ENCODE data around the gene TUBA1A. TPM values are rescaled to one million over a fixed set of nuclear protein-coding genes. Genes with fewer than 3 reads are reported as not detected.
A peak's percentile ranks its signal among the peaks of the same experiment; 100 is the strongest.

The TUBA1A gene
- polyA plus RNA-seq, 2 of the 4 experiments (the other 2 are of a cell fraction) = 163 to 222 TPM

DNA sequence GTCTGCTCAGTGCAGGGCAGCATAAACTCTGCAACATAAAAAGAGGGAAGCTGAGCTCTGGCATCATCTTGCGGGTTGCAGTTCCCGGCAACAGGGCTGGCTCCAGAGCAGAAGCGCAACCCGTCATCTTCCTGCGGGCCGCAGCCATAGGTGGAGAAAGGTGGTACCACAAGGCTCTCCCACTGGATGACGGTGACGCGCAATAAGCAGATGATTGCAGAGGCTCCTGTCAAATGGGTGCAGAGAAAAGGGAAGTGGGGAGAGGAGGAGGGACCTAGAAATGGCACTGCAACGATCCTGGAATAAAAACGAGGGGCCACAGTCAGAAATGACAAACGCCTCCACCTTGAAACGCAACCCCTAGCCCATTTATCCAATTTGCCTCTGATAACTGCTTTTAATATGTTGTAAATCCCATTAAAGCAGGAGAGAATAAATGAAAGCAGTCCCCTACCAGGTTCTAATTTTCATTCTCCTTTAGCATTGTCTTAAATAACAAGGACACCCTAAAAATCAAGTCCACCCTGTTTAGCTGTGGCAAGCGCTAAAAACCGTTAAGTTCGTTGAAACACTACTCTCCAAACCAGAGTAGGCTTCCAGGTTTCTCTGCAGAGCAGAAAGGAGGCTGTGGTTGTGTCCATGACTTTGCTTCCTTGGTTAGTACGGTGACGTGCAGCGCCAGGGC lies 45.1 kb upstream of the TUBA1A start:
- no peak for ATAC-seq
- POLR2A ChIA-PET = interaction anchor here (1.0 to 3.1 kb wide), 4 partner anchors 32 to 103 kb away, joined by 3 to 45 read pairs (median 12); partner anchors contain the start of genes TUBA1A and TUBA1B
- Histone ChIP-seq H3K27ac (peak overlapping the region; percentile 87 to 92), H3K4me2 (peak overlapping the region; percentile 68), H3K4me3 (no peak overlapping the region; the same call in 2 of the 3 replicates), H3K4me1 (peaks cover 3% of the 10 kb centered on the region; the same call in 1 of the 3 replicates), H3K9me3 (no peaks in the 10 kb centered on the region)
- FAIRE-seq = no peak
- CTCF ChIA-PET = interaction anchor here (0.6 to 6.9 kb wide), 18 partner anchors 10 to 153 kb away, joined by 3 to 64 read pairs (median 5); partner anchors contain the start of genes TUBA1A and TUBA1B
- WGBS (ENCODE audit: missing lambda C conversion rate) = 71% methylated on average over 19 of the region's 19 CpGs
- TF ChIP-seq TP53 (CRISPR knock-in tag; IDR thresholded peaks at IDR 0.05) (peak; percentile 76; the same call in 1 of the 2 replicates), RAD21 (conservative IDR thresholded peaks at IDR 0.05 in 1 of 2, IDR thresholded peaks at IDR 0.05 in 1 of 2) (no peak)
- DNase-seq (ENCODE audit: low read depth in 1 of 2, low spot score in 1 of 2) = no peak

DNA sequence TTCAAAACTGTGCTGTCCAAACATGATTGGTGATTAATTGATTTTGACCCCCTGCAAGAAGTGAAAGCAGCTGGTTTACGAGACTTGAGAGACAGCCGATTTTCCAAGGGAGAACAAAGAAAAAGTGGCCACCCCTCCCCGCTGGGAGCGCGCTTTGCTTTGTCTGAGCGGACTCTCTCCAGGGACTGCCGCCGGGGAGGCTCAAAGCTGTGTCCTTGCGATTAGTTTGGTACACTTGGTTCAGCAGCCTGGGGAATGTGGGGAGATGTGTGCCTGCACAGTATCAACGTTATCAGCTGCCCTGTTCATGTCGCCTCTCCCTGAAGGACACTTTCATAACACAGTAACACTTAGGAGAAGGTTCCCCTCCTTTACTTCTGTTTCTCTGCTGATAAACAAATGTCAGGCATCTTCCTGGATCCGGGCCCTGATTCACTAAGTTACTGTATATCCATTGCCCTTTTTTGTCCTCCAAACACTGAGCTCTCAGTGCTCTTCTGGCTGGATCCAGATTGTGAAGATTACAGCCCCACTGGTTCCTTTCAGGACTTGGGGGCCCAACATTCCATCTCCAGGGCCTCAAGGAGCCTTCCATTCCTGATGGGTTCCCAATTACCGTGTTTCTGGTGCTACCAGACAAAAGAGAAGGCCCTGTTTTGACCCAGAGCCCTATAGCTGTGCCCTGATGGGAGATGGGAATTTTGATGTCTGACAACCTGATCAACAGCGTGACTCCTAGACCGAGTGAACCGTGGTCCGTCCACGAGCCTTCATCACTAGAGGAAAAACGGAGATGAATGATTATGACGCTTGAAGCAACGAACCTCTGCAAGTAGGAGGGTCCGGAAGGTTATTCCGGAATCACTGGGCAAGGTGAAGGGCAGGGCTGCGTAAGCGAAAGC lies 44.3 kb upstream of the TUBA1A start:
- H3K4me3 ChIP-seq = no peak overlapping the region
- H3K4me2 ChIP-seq = no peak overlapping the region
- CTCF ChIA-PET = interaction anchor here (0.6 to 6.9 kb wide), 17 partner anchors 9 to 135 kb away, joined by 3 to 64 read pairs (median 4); partner anchors contain the start of genes TUBA1A and TUBA1B
- POLR2A ChIA-PET = interaction anchor here (1.0 to 3.1 kb wide), 2 partner anchors 44 to 102 kb away, joined by 3 to 21 read pairs; partner anchors contain the start of genes TUBA1A and TUBA1B
- FAIRE-seq = no peak
- no peaks in the 10 kb centered on the region for H3K9me3 ChIP-seq
- H3K27ac ChIP-seq = peak overlapping the region in 1 of 2 experiments; percentile 92; a peak in 1 of 6 replicates
- peaks cover 3% of the 10 kb centered on the region; the same call in 1 of the 3 replicates for H3K4me1 ChIP-seq
- 89% methylated on average over 25 of the region's 25 CpGs for WGBS (ENCODE audit: missing lambda C conversion rate)
- TF ChIP-seq RAD21 (conservative IDR thresholded peaks at IDR 0.05 in 1 of 2, IDR thresholded peaks at IDR 0.05 in 1 of 2) (no peak), ZC3H11A (IDR thresholded peaks at IDR 0.05) (no peak), CHD4 (IDR thresholded peaks at IDR 0.05; ENCODE audit: borderline replicate concordance) (no peak), RARB (CRISPR knock-in tag; IDR thresholded peaks at IDR 0.05) (no peak), EHMT2 (IDR thresholded peaks at IDR 0.05; ENCODE audit: low read depth) (no peak), PHF8 (IDR thresholded peaks at IDR 0.05; ENCODE audit: borderline replicate concordance, low read depth) (no peak)
- TF ChIP-seq, protein P1, sequence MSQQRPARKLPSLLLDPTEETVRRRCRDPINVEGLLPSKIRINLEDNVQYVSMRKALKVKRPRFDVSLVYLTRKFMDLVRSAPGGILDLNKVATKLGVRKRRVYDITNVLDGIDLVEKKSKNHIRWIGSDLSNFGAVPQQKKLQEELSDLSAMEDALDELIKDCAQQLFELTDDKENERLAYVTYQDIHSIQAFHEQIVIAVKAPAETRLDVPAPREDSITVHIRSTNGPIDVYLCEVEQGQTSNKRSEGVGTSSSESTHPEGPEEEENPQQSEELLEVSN (IDR thresholded peaks at IDR 0.05; ENCODE audit: borderline replicate concordance, low read depth) = no peak
- TF ChIP-seq, protein P2, sequence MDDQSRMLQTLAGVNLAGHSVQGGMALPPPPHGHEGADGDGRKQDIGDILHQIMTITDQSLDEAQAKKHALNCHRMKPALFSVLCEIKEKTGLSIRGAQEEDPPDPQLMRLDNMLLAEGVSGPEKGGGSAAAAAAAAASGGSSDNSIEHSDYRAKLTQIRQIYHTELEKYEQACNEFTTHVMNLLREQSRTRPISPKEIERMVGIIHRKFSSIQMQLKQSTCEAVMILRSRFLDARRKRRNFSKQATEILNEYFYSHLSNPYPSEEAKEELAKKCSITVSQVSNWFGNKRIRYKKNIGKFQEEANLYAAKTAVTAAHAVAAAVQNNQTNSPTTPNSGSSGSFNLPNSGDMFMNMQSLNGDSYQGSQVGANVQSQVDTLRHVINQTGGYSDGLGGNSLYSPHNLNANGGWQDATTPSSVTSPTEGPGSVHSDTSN (IDR thresholded peaks at IDR 0.05) = no peak
- TF ChIP-seq, protein P3, sequence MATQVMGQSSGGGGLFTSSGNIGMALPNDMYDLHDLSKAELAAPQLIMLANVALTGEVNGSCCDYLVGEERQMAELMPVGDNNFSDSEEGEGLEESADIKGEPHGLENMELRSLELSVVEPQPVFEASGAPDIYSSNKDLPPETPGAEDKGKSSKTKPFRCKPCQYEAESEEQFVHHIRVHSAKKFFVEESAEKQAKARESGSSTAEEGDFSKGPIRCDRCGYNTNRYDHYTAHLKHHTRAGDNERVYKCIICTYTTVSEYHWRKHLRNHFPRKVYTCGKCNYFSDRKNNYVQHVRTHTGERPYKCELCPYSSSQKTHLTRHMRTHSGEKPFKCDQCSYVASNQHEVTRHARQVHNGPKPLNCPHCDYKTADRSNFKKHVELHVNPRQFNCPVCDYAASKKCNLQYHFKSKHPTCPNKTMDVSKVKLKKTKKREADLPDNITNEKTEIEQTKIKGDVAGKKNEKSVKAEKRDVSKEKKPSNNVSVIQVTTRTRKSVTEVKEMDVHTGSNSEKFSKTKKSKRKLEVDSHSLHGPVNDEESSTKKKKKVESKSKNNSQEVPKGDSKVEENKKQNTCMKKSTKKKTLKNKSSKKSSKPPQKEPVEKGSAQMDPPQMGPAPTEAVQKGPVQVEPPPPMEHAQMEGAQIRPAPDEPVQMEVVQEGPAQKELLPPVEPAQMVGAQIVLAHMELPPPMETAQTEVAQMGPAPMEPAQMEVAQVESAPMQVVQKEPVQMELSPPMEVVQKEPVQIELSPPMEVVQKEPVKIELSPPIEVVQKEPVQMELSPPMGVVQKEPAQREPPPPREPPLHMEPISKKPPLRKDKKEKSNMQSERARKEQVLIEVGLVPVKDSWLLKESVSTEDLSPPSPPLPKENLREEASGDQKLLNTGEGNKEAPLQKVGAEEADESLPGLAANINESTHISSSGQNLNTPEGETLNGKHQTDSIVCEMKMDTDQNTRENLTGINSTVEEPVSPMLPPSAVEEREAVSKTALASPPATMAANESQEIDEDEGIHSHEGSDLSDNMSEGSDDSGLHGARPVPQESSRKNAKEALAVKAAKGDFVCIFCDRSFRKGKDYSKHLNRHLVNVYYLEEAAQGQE (IDR thresholded peaks at IDR 0.05) = no peak
- TF ChIP-seq, protein P4, sequence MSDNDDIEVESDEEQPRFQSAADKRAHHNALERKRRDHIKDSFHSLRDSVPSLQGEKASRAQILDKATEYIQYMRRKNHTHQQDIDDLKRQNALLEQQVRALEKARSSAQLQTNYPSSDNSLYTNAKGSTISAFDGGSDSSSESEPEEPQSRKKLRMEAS (IDR thresholded peaks at IDR 0.05) = no peak
- no peak for DNase-seq (ENCODE audit: low read depth in 1 of 2, low spot score in 1 of 2)
- ATAC-seq = no peak
